GM23248 (cell line): ENCODE results near the gene C1QTNF2.

Experiments
- EZH2 ChIP-seq: fragments of 200-600 bp; sonication (generic); IDR thresholded peaks from 2 replicates; pipeline ENCODE4 v1.6.1; 2018; ENCODE audit warnings: antibody characterized with exemption, mild to moderate bottlenecking; ENCODE audit not compliant: insufficient read depth, poor library complexity, severe bottlenecking
- EZH2phosphoT487 ChIP-seq: fragments of 200-600 bp; sonication (generic); IDR thresholded peaks from 2 replicates; pipeline ENCODE4 v1.6.1; 2018; ENCODE audit warnings: antibody characterized with exemption, moderate library complexity, mild to moderate bottlenecking, low read depth; ENCODE audit not compliant: insufficient read depth

DNA sequence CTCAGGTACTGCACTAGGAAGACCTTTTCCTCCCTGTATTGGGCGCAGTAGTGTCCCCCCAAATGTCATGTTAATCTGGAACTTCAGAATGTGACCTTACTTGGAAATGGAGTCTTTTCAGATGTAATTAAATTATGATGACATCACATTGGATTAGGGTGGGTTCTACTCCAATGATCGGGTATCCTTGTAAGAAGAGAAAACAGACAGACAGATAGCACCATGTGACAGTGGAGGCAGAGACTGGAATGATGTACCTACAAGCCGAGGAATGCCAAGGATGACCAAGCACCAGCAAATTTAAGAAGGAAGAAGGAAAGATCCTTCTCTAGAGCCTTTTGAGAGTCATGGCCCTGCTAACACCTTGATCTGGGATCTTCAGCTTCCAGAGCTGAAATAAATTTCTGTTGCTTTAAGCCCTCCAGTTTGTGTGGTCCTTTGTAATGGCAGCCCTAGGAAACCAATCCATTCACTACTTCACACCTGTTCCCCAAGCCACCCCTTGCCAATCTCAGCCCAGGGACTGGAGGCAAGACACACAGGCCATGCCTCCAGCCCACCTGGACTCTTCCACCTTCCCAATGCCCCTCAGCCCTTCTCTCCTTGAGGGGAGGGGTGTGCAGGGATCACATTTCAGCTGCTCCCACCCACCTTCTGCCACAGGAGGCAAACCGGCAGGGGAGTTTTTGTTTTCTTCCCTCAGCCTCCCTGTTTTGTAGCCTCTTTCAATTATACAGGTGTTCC is 59.7 kb downstream of the C1QTNF2 start:
- no peak for TF ChIP-seq EZH2phosphoT487
- no peak for TF ChIP-seq EZH2
